Rectal smooth muscle tissue (tissue), 1 donor: Measurements from ENCODE around the gene THSD7B.
"Not testable (repeated sequence)": the region's sequence is repeated elsewhere in the genome, so short reads cannot be mapped to it uniquely, and the experiment has no call there.

Source experiments
- H3K27ac ChIP-seq: one replicate; pipeline ENCODE4 v1.7.0; 2013; ENCODE audit warnings: low read depth, low read length, inconsistent platforms
- H3K27me3 ChIP-seq: one replicate; pipeline ENCODE4 v1.7.0; 2013; ENCODE audit warnings: low read length; ENCODE audit not compliant: control insufficient read depth, insufficient read depth
- H3K36me3 ChIP-seq: one replicate; pipeline ENCODE4 v1.7.0; 2013; ENCODE audit warnings: low read length; ENCODE audit not compliant: control insufficient read depth, insufficient read depth
- H3K4me1 ChIP-seq: one replicate; pipeline ENCODE4 v1.7.0; 2013; ENCODE audit warnings: low read length; ENCODE audit not compliant: control insufficient read depth, insufficient read depth
- H3K4me3 ChIP-seq: one replicate; pipeline ENCODE4 v1.7.0; 2013; ENCODE audit warnings: low read length
- H3K9ac ChIP-seq: one replicate; pipeline ENCODE4 v1.7.0; 2013; ENCODE audit warnings: low read length

The THSD7B gene

DNA sequence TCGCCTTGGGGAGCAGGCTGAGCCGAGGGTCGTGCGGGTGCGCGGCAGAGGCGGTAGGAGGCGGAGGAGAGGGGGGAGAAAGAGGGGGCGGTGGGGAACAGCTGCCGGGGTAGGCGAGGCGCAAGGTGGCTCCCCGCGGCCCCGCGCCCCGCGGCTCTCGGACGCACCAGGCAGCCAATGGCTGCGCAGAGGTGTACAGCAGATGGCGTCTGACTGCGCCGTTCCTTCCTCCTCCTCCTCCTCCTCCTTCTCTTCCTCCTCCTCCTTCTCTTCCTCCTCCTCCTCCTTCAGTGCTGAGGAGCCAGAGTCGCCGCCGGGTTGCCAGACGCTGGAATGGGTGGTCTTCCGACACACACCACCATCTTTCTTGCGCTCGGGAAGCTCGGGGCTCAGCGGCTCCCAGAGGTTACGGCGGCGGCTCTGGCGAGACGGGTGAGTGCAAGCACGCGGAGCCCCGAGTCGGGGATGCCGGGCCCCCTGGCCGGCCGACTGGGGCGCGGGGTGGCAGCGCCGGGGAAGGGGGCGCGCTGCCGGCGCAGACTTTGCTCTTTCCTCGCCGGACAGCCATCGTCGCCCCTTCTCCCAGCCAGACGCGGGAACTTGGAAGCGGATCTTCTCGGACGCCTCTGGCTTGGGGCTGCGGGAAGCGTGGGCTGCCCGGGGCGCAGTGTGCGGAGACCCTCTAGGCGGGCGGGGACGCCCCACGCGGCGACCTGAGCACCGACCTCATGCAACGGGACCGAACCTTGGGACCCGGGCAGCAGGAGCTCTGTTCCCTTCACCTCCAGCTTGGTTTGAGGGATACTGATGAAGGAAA, at the start of gene THSD7B:
Gene THSD7B, plus strand, starts transcription at position 290 of the 817 bp plus-strand sequence. CDS start 116,634 bp downstream, outside the sequence.
- no peak within 1 kb of the TSS for H3K27ac ChIP-seq
- no peaks in the 10 kb centered on the region for H3K36me3 ChIP-seq
- H3K4me3 ChIP-seq = peak within 1 kb of the TSS; percentile 67
- peaks cover 5% of the 10 kb centered on the region for H3K27me3 ChIP-seq
- H3K4me1 ChIP-seq = no peaks in the 10 kb centered on the region
- H3K9ac ChIP-seq = no peak within 1 kb of the TSS

- Histone ChIP-seq H3K27ac (no peak overlapping the region), H3K9ac (no peak overlapping the region), H3K4me3 (no peak overlapping the region), H3K4me1 (no peaks in the 10 kb centered on the region), H3K27me3 (no peaks in the 10 kb centered on the region), H3K36me3 (no peaks in the 10 kb centered on the region)
Measured at GRCh38 chr2:136718273-136718672, 47.1 kb upstream of the THSD7B start.

GRCh38 chr2:136727973-136728699, 37.2 kb upstream of the THSD7B start:
- no peak overlapping the region for H3K9ac ChIP-seq
- no peaks in the 10 kb centered on the region for H3K4me1 ChIP-seq
- H3K27ac ChIP-seq = no peak overlapping the region
- H3K4me3 ChIP-seq = no peak overlapping the region
- H3K27me3 ChIP-seq = no peaks in the 10 kb centered on the region
- H3K36me3 ChIP-seq = no peaks in the 10 kb centered on the region

DNA sequence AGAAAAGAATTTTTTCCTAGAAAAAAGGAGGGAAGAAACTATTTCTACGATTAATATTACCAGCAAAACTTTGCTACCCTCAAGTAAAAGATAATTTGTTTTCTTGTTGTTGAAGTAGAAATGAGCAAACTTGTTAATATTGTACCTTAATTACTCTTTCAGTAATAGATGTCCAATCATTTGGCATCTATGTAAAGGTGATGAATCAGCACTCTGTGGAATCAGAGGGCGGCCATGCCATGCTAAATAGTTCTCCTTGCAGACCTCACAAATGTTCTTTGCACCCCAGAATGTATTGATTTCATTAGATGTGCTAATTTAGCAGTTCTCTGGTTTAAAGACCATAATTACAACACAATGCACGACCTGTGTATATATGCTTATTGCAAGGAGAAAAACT, 29.1 kb upstream of the THSD7B start:
- no peak overlapping the region for H3K27ac ChIP-seq
- no peak overlapping the region for H3K4me3 ChIP-seq
- no peaks in the 10 kb centered on the region for H3K27me3 ChIP-seq
- H3K36me3 ChIP-seq = no peaks in the 10 kb centered on the region
- no peak overlapping the region for H3K9ac ChIP-seq
- no peaks in the 10 kb centered on the region for H3K4me1 ChIP-seq

- Histone ChIP-seq H3K9ac (no peak overlapping the region), H3K4me1 (no peaks in the 10 kb centered on the region), H3K36me3 (no peaks in the 10 kb centered on the region), H3K27ac (no peak overlapping the region), H3K27me3 (no peaks in the 10 kb centered on the region), H3K4me3 (no peak overlapping the region)
Measured at GRCh38 chr2:136738044-136738443, 27.3 kb upstream of the THSD7B start.

DNA sequence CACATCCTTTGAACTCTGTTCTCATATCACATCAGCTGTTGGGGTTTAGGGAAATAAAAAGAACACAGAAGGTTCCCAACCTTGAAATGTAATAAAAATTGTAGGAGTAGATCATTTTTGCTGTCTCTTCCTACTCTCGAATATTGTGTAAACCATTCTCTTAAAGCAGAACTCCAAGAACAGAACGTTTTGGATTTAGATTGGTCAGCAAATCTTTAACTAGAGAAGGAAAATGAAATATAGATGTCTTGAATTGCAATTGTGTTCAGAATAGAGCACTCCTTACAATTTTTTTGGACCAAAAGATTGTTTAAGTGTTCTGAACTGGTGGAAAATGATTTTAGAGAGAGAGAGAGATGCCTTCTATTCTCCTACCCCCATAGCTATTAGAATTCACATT, 23.9 kb upstream of the THSD7B start:
- Histone ChIP-seq H3K4me3 (no peak overlapping the region), H3K36me3 (no peaks in the 10 kb centered on the region), H3K27ac (no peak overlapping the region), H3K4me1 (no peaks in the 10 kb centered on the region), H3K9ac (no peak overlapping the region), H3K27me3 (no peaks in the 10 kb centered on the region)

DNA sequence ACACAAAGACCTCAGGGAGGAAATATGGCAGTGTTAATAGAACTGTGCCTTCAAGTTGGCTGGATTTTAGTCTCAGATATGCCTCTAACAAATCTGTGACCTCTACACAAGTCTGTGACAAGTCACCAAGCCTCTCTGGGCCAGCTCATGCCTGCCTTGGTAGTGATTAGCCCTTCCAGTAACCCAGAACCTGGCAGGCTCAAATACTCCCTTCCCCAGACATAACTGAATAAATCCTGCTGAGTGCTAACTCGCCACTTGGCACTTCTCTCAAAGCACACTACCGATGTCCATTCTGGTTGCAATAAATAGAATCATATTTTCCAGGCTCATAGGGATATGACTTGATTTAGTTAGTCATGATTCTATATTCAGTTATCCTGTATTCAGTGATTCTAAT, 15.3 kb upstream of the THSD7B start:
- H3K27me3 ChIP-seq = no peaks in the 10 kb centered on the region
- no peak overlapping the region for H3K4me3 ChIP-seq
- H3K4me1 ChIP-seq = no peaks in the 10 kb centered on the region
- H3K36me3 ChIP-seq = no peaks in the 10 kb centered on the region
- no peak overlapping the region for H3K9ac ChIP-seq
- H3K27ac ChIP-seq = no peak overlapping the region

DNA sequence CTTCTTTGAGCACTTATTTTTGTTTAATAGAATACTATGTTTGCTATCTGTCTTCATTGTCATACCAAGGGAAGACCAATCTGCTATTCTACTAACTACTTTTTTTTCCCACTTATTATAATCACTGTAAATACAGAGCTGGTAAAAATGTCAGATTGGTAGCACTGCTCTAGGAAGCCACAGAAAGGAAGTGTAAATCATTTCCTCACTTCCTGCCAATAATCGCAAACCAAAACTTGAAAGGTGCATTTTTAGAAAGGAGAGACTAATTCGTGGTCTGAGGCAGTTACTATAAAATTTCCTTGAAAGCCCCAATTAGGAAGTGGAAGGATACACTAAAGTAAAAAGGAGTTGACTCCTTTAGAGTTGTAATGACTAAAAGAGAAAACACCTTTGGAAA, 13.9 kb upstream of the THSD7B start:
- H3K9ac ChIP-seq = no peak overlapping the region
- no peaks in the 10 kb centered on the region for H3K36me3 ChIP-seq
- no peaks in the 10 kb centered on the region for H3K27me3 ChIP-seq
- no peak overlapping the region for H3K27ac ChIP-seq
- no peaks in the 10 kb centered on the region for H3K4me1 ChIP-seq
- H3K4me3 ChIP-seq = no peak overlapping the region

- not testable (repeated sequence) for H3K4me3 ChIP-seq, H3K27me3 ChIP-seq, H3K4me1 ChIP-seq, H3K9ac ChIP-seq, H3K36me3 ChIP-seq, H3K27ac ChIP-seq
Measured at GRCh38 chr2:136758504-136758903, 6.8 kb upstream of the THSD7B start.

DNA sequence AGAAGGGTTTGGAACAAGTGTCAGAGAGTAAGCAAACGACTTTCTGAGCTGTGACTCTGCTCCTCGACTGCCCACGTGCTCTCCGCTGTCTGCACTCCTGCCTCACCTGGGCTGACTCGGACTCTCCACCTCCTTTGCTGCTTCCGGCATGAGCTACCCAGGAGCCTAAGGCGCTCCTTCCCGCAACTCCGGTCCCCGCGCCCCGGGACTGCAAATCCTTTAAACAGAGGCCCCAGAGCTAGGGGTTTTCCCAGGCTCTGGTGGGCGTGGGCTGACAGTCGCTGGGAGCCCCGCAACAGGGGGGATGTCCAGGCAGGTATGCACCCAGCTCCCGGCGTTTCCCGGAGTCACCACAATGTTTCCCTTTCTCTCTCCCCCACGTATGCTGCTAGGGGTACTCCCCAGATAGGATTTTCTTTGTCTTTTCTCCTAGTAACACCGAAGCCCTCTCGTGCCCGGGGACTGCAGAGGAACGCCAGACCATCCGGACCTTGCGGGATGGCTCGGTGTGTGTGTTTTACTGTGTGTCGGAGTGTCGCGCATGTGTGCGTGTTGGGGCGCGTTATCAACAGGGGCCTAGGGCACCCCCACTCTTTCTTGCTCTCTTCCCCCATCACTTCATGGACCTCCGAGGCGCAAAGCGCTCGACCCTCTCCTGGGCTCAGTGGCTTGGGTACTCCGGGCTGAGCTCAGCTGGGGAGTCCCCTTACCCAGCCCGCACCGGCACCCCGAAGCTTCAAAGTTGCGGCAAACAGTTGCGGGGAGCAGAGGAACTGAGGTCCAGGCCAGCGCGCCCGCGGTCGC, 691 bp upstream of the THSD7B start:
- Histone ChIP-seq H3K36me3 (no peaks in the 10 kb centered on the region), H3K27ac (no peak overlapping the region), H3K9ac (no peak overlapping the region), H3K27me3 (peaks cover 5% of the 10 kb centered on the region), H3K4me3 (peak overlapping the region; percentile 48), H3K4me1 (no peaks in the 10 kb centered on the region)

GRCh38 chr2:136766073-136766404, 694 bp downstream of the THSD7B start:
- Histone ChIP-seq H3K36me3 (no peaks in the 10 kb centered on the region), H3K9ac (no peak overlapping the region), H3K4me3 (peak overlapping the region; percentile 67), H3K4me1 (no peaks in the 10 kb centered on the region), H3K27ac (no peak overlapping the region), H3K27me3 (peaks cover 5% of the 10 kb centered on the region)

- H3K4me3 ChIP-seq = no peak overlapping the region
- no peak overlapping the region for H3K9ac ChIP-seq
- H3K36me3 ChIP-seq = no peaks in the 10 kb centered on the region
- peaks cover 5% of the 10 kb centered on the region for H3K27me3 ChIP-seq
- no peak overlapping the region for H3K27ac ChIP-seq
- H3K4me1 ChIP-seq = no peaks in the 10 kb centered on the region
Measured at GRCh38 chr2:136767030-136767429, 1.7 kb downstream of the THSD7B start.
